Caco-2 (cell line): ENCODE results near the gene SHOC2. TPM values are rescaled to one million over a fixed set of nuclear protein-coding genes. Genes with fewer than 3 reads are reported as not detected.

Experiments used
- BruUV-seq: library from RNA; stranded (reverse); fragments of 400-500 nt; replicated peaks from 2 replicates; lab custom pipeline; 2021; lab: Mats Ljungman, UMichigan
- CTCF ChIA-PET: fragments of 300-600 bp; sonication (Branson Sonifier 250); formaldehyde crosslinking; loops from one replicate; lab custom pipeline; 2022; ENCODE audit warnings: antibody characterized with exemption; lab: Charles Lee
- POLR2A ChIA-PET: fragments of 300-600 bp; sonication (Branson Sonifier 250); formaldehyde crosslinking; loops from one replicate; lab custom pipeline; 2022; ENCODE audit warnings: antibody characterized with exemption; lab: Charles Lee
- DNase-seq, 2 experiments: peaks; one replicate each; pipeline versions ENCODE4 v3.0.0 to v3.0.0-alpha.2; 2020 to 2022
- H3K27me3 ChIP-seq: replicated peaks from 2 replicates; pipeline ENCODE4 v1.6.0; 2011; ENCODE audit warnings: low read length; ENCODE audit not compliant: control insufficient read depth, insufficient read depth
- H3K36me3 ChIP-seq: 2 replicates; pipeline ENCODE4 v1.5.1; 2011; ENCODE audit warnings: low read length; ENCODE audit not compliant: control insufficient read depth, insufficient read depth
- H3K4me1 ChIP-seq: fragments of 250-450 bp; sonication (Bioruptor Pico); 2 replicates; pipeline ENCODE4 v1.5.1; 2020; ENCODE audit warnings: mild to moderate bottlenecking
- H3K4me3 ChIP-seq: 2 replicates; pipeline ENCODE4 v1.5.1; 2011; ENCODE audit warnings: low read depth, mild to moderate bottlenecking, control low read depth, low read length
- H3K9me3 ChIP-seq: fragments of 250-450 bp; sonication (Bioruptor Pico); 2 replicates; pipeline ENCODE4 v1.5.1; 2020; ENCODE audit warnings: mild to moderate bottlenecking, moderate library complexity
- H3K27ac Mint-ChIP-seq: one replicate; pipeline ENCODE4 v1.8.0; 2022; ENCODE audit warnings: mixed read lengths; ENCODE audit not compliant: unreplicated experiment
- H3K27me3 Mint-ChIP-seq: one replicate; pipeline ENCODE4 v1.8.0; 2022; ENCODE audit warnings: mixed read lengths; ENCODE audit not compliant: insufficient read depth, unreplicated experiment
- H3K36me3 Mint-ChIP-seq: one replicate; pipeline ENCODE4 v1.8.0; 2022; ENCODE audit warnings: mild to moderate bottlenecking, mixed read lengths; ENCODE audit not compliant: insufficient read depth, unreplicated experiment
- H3K4me1 Mint-ChIP-seq: one replicate; pipeline ENCODE4 v1.8.0; 2022; ENCODE audit warnings: low read depth, mixed read lengths; ENCODE audit not compliant: unreplicated experiment
- H3K4me3 Mint-ChIP-seq: one replicate; pipeline ENCODE4 v1.8.0; 2022; ENCODE audit warnings: mild to moderate bottlenecking, moderate library complexity, mixed read lengths; ENCODE audit not compliant: unreplicated experiment
- H3K9me3 Mint-ChIP-seq: one replicate; pipeline ENCODE4 v1.8.0; 2022; ENCODE audit warnings: mixed read lengths; ENCODE audit not compliant: unreplicated experiment
- intact Hi-C: fragments of 100-400 bp; cut with micrococcal nuclease; formaldehyde crosslinking; loops from one replicate; pipeline ENCODE4 v1.10.0; 2022; ENCODE audit not compliant: unreplicated experiment
- total RNA-seq: library from RNA; stranded (reverse); gene quantifications from 2 replicates; pipeline ENCODE4 v1.2.3, GENCODE V29; 2022
- TF ChIP-seq, protein P1 (sequence below), 2 experiments: fragments of 200-600 bp in 1 of 2; IDR thresholded peaks; 1 replicate in 1 of 2; 2 replicates in 1 of 2; pipeline versions ENCODE4 v1.5.1 to v1.8.0; 2011 to 2022; ENCODE audit warnings: antibody characterized with exemption in 1 of 2, control low read depth in 1 of 2, inconsistent platforms in 1 of 2, low read depth in 1 of 2, low read length in 1 of 2, mild to moderate bottlenecking in 1 of 2, moderate library complexity in 1 of 2; ENCODE audit not compliant: insufficient read depth in 1 of 2, severe bottlenecking in 1 of 2, unreplicated experiment in 1 of 2

Gene SHOC2
- total RNA-seq, 1 experiment from 2014 or later: 38.5 TPM

DNA sequence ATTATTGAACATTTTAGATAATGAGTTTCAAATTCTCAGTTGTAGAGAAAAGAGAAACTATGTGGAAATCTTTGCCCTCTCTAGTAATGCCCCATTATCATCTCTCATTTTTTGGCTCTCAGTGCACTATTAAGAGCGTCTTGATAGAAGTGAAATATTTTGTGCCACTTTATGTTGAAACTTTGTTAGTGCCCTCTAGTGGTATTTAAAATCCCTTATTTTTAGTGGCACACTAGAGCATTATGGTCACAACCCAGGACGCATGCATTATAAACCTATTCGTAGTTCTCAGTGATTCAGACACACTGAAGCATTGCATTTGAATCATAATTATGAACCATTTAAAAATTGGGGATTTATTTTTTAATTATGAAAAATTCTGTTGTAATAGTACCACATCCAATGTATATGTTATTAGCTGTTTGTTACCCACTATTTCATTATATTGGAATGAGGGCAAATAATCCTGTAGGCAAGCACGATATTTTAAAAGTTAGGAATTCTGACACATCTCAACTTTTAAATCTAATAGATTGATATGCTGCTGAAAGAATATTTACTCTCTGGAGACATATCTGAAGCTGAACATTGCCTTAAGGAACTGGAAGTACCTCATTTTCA is 25.7 kb upstream of the SHOC2 start:
- TF ChIP-seq, protein P1, sequence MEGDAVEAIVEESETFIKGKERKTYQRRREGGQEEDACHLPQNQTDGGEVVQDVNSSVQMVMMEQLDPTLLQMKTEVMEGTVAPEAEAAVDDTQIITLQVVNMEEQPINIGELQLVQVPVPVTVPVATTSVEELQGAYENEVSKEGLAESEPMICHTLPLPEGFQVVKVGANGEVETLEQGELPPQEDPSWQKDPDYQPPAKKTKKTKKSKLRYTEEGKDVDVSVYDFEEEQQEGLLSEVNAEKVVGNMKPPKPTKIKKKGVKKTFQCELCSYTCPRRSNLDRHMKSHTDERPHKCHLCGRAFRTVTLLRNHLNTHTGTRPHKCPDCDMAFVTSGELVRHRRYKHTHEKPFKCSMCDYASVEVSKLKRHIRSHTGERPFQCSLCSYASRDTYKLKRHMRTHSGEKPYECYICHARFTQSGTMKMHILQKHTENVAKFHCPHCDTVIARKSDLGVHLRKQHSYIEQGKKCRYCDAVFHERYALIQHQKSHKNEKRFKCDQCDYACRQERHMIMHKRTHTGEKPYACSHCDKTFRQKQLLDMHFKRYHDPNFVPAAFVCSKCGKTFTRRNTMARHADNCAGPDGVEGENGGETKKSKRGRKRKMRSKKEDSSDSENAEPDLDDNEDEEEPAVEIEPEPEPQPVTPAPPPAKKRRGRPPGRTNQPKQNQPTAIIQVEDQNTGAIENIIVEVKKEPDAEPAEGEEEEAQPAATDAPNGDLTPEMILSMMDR (IDR thresholded peaks at IDR 0.05; ENCODE audit: insufficient read depth in 1 of 2, low read depth in 1 of 2, low read length in 1 of 2, severe bottlenecking in 1 of 2, unreplicated experiment in 1 of 2): peak; percentile 35 to 48
- CTCF ChIA-PET: interaction anchor here (0.8 to 2.1 kb wide), 5 partner anchors 25 to 148 kb away, joined by 3 to 18 read pairs (median 5); partner anchors contain the start of genes BBIP1 and SHOC2
- Mint-ChIP-seq H3K4me3 (no peak overlapping the region), H3K27ac (no peak overlapping the region), H3K4me1 (peaks cover 17% of the 10 kb centered on the region), H3K27me3 (no peaks in the 10 kb centered on the region), H3K9me3 (no peaks in the 10 kb centered on the region), H3K36me3 (peaks cover 22% of the 10 kb centered on the region)
- POLR2A ChIA-PET: no interaction called here
- no peaks in the 10 kb centered on the region for H3K36me3 ChIP-seq
- H3K9me3 ChIP-seq: no peaks in the 10 kb centered on the region
- peak in 1 of 2 experiments; percentile 29 for DNase-seq
- peaks cover 7% of the 10 kb centered on the region; the same call in 1 of the 2 replicates for H3K4me1 ChIP-seq
- intact Hi-C loops: loop anchor here (1.0 to 5.0 kb wide), 6 partner anchors 21 to 281 kb away; no protein-coding TSS in a partner anchor
- H3K27me3 ChIP-seq: no peaks in the 10 kb centered on the region
- no TSS peak for BruUV-seq
- no peak overlapping the region for H3K4me3 ChIP-seq

DNA sequence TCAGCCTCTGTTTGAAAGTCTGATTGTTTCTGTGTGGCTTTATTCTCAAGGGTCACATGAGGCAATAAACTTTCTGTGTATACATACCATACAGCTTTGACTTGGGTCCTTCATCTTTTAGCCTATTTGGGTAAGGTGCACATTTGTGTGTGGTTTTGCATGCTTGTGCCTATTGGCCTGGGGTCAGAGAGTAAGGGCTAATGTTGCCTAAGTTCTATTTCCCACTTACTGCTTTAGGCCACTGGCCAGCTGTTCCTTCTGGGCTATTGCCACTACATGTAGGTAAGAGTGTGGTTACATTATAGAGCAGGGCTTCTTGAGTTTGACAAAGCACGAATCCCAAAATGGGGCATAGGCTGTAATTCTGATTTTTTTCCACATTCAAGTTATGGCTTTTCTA is 22.2 kb upstream of the SHOC2 start:
- H3K36me3 ChIP-seq: no peaks in the 10 kb centered on the region
- H3K27ac Mint-ChIP-seq: no peak overlapping the region
- CTCF ChIA-PET: interaction anchor here (0.9 to 1.2 kb wide), 4 partner anchors 74 to 287 kb away, joined by 3 to 4 read pairs (median 4); partner anchors contain the start of gene ADRA2A

GRCh38 chr10:110898391-110898790 is 21.0 kb upstream of the SHOC2 start:
- intact Hi-C loops: no loop called here
- Mint-ChIP-seq H3K4me1 (peaks cover 28% of the 10 kb centered on the region), H3K36me3 (peaks cover 10% of the 10 kb centered on the region), H3K27ac (no peak overlapping the region), H3K9me3 (no peaks in the 10 kb centered on the region), H3K4me3 (no peak overlapping the region), H3K27me3 (no peaks in the 10 kb centered on the region)
- no peak for DNase-seq
- BruUV-seq: TSS peak; percentile 68
- H3K27me3 ChIP-seq: no peaks in the 10 kb centered on the region
- H3K9me3 ChIP-seq: no peaks in the 10 kb centered on the region
- H3K4me3 ChIP-seq: no peak overlapping the region
- peaks cover 7% of the 10 kb centered on the region; the same call in 1 of the 2 replicates for H3K4me1 ChIP-seq
- POLR2A ChIA-PET: no interaction called here
- H3K36me3 ChIP-seq: no peaks in the 10 kb centered on the region
- CTCF ChIA-PET: no interaction called here
- TF ChIP-seq, protein P1 (IDR thresholded peaks at IDR 0.05; ENCODE audit: insufficient read depth in 1 of 2, low read depth in 1 of 2, low read length in 1 of 2, severe bottlenecking in 1 of 2, unreplicated experiment in 1 of 2): no peak

More for the DNA sequence above, 22.2 kb upstream of the SHOC2 start:
- peak in 1 of 2 experiments; percentile 24 for DNase-seq
- Histone ChIP-seq H3K4me1 (peaks cover 7% of the 10 kb centered on the region; the same call in 1 of the 2 replicates), H3K9me3 (no peaks in the 10 kb centered on the region), H3K4me3 (no peak overlapping the region), H3K27me3 (no peaks in the 10 kb centered on the region)
- TF ChIP-seq, protein P1 (IDR thresholded peaks at IDR 0.05; ENCODE audit: insufficient read depth in 1 of 2, low read depth in 1 of 2, low read length in 1 of 2, severe bottlenecking in 1 of 2, unreplicated experiment in 1 of 2): no peak
- Mint-ChIP-seq H3K36me3 (peaks cover 10% of the 10 kb centered on the region), H3K27me3 (no peaks in the 10 kb centered on the region), H3K4me1 (peaks cover 18% of the 10 kb centered on the region), H3K9me3 (no peaks in the 10 kb centered on the region), H3K4me3 (no peak overlapping the region)
- no TSS peak for BruUV-seq
- intact Hi-C loops: loop anchor here (1.0 kb wide), 1 partner anchor 21 kb away; no protein-coding TSS in a partner anchor
- POLR2A ChIA-PET: interaction anchor here (0.8 kb wide), 1 partner anchor 21 kb away, joined by 3 read pairs; no protein-coding TSS in a partner anchor
